ENCODE data around the gene ITGAE. TPM values are rescaled to one million over a fixed set of nuclear protein-coding genes. Genes with fewer than 3 reads are reported as not detected.
"Not testable (repeated sequence)": the region's sequence is repeated elsewhere in the genome, so short reads cannot be mapped to it uniquely, and the experiment has no call there.

The ITGAE gene
- total and polyA plus RNA-seq, 8 donors: 21.0 to 46.1 (median 41.0) TPM

- peak in 1 of 2 donors; percentile 0 for TF ChIP-seq CTCF (IDR thresholded peaks at IDR 0.05)
- Histone ChIP-seq H3K27ac (no peak overlapping the region), H3K36me3 (peaks cover 0 to 20% of the 10 kb centered on the region in 2 donors), H3K4me3 (peak overlapping the region; percentile 84 to 94), H3K4me1 (peaks cover 0 to 26% of the 10 kb centered on the region in 2 donors), H3K27me3 (no peaks in the 10 kb centered on the region), H3K9me3 (no peaks in the 10 kb centered on the region)
- DNase-seq (no peak), ATAC-seq (no peak)
- intact Hi-C loops (cut with DNase I): no loop called here
These were observed 45.6 kb upstream of the ITGAE start for GRCh38 chr17:3846437-3847164.

- DNase-seq: peak; percentile 91 to 99 (median 94)
- intact Hi-C loops (cut with DNase I): no loop called here
- Histone ChIP-seq H3K36me3 (peaks cover 0 to 22% of the 10 kb centered on the region in 2 donors), H3K4me1 (peaks cover 0 to 33% of the 10 kb centered on the region in 2 donors), H3K27ac (peak within 1 kb of the TSS; percentile 66 to 85), H3K4me3 (peak within 1 kb of the TSS; percentile 84 to 94), H3K27me3 (no peaks in the 10 kb centered on the region), H3K9me3 (no peaks in the 10 kb centered on the region)
- ATAC-seq: peak; percentile 99
- peak; percentile 91 to 99 for TF ChIP-seq CTCF (IDR thresholded peaks at IDR 0.05)
These were observed 44.8 kb upstream of the ITGAE start, which contains the start of gene NCBP3 for GRCh38 chr17:3845621-3846436. Gene NCBP3 (minus strand): TSS chr17:3846246. CDS start chr17:3846223, 23 bp downstream.

- TF ChIP-seq CTCF (IDR thresholded peaks at IDR 0.05): no peak
- Histone ChIP-seq H3K27ac (peak overlapping the region in 1 of 2 donors; percentile 85), H3K36me3 (peaks cover 0 to 27% of the 10 kb centered on the region in 2 donors), H3K27me3 (no peaks in the 10 kb centered on the region), H3K4me1 (peaks cover 0 to 39% of the 10 kb centered on the region in 2 donors), H3K4me3 (peak overlapping the region; percentile 84 to 94), H3K9me3 (no peaks in the 10 kb centered on the region)
- peak; percentile 4 for ATAC-seq
- intact Hi-C loops (cut with DNase I): no loop called here
- DNase-seq: no peak
These were observed 44.3 kb upstream of the ITGAE start for GRCh38 chr17:3845291-3845620.

- intact Hi-C loops (cut with DNase I); H3K27ac ChIP-seq; H3K9me3 ChIP-seq; DNase-seq; ATAC-seq; H3K27me3 ChIP-seq: not testable (repeated sequence)
- Histone ChIP-seq H3K4me3 (peak overlapping the region in 1 of 2 donors; percentile 84), H3K4me1 (peaks cover 0 to 40% of the 10 kb centered on the region in 2 donors), H3K36me3 (peaks cover 0 to 33% of the 10 kb centered on the region in 2 donors)
These were observed 43.6 kb upstream of the ITGAE start for GRCh38 chr17:3844556-3844955.

GRCh38 chr17:3843935-3844516 is 43.0 kb upstream of the ITGAE start:
- Histone ChIP-seq H3K4me1 (peaks cover 0 to 40% of the 10 kb centered on the region in 2 donors), H3K27me3 (no peaks in the 10 kb centered on the region), H3K4me3 (no peak overlapping the region), H3K36me3 (peaks cover 0 to 38% of the 10 kb centered on the region in 2 donors), H3K9me3 (no peaks in the 10 kb centered on the region), H3K27ac (no peak overlapping the region)
- DNase-seq: no peak
- ATAC-seq: peak; percentile 15
- TF ChIP-seq CTCF (IDR thresholded peaks at IDR 0.05): peak; percentile 35 to 44
- intact Hi-C loops (cut with DNase I): no loop called here
